SK-N-SH (cell line): ENCODE results near the gene SCAPER. TPM values are rescaled to one million over a fixed set of nuclear protein-coding genes. Genes with fewer than 3 reads are reported as not detected.

Source experiments
- CTCF ChIA-PET: fragments of 300-600, 350-600 bp; formaldehyde crosslinking; extraction: SDS; loops from one replicate; lab custom pipeline; 2021; lab: Yijun Ruan, JAX
- POLR2A ChIA-PET: fragments of 350-600 bp; sonication (Branson Sonifier 250); formaldehyde crosslinking; extraction: SDS; loops from one replicate; lab custom pipeline; 2020; ENCODE audit warnings: antibody characterized with exemption, inconsistent platforms; lab: Yijun Ruan, JAX
- DNase-seq: peaks from one replicate; pipeline ENCODE4 v3.0.0; 2012
- H2AFZ ChIP-seq: fragments of 200-600 bp; sonication (generic); 2 replicates; pipeline ENCODE4 v1.8.1; 2016; ENCODE audit warnings: antibody characterized with exemption, mild to moderate bottlenecking, low read depth
- H3F3A ChIP-seq: fragments of 200-600 bp; sonication (generic); replicated peaks from 2 replicates; pipeline ENCODE3; 2016; ENCODE audit warnings: antibody characterized with exemption, mild to moderate bottlenecking; ENCODE audit not compliant: insufficient read depth
- H3K27ac ChIP-seq, 2 experiments: fragments of 200-500 bp in 1 of 2; fragments of 200-600 bp in 1 of 2; sonication (Bioruptor generic) in 1 of 2; sonication (generic), shearing (Covaris generic) in 1 of 2; 2 replicates each; pipeline versions ENCODE4 v1.5.1 to v1.6.1; 2014 to 2016; ENCODE audit warnings: low read depth in 2 of 2, inconsistent platforms in 1 of 2, low read length in 1 of 2, mild to moderate bottlenecking in 1 of 2, mixed read lengths in 1 of 2
- H3K27me3 ChIP-seq: fragments of 200-600 bp; sonication (generic), shearing (Covaris generic); 2 replicates; pipeline ENCODE4 v1.6.1; 2016; ENCODE audit warnings: mixed run types; ENCODE audit not compliant: insufficient read depth
- H3K36me3 ChIP-seq, 2 experiments: fragments of 200-500 bp in 1 of 2; fragments of 200-600 bp in 1 of 2; sonication (Bioruptor generic) in 1 of 2; sonication (generic) in 1 of 2; replicated peaks in 1 of 2; 2 replicates each; pipeline versions ENCODE3 to v1.5.1; 2014 to 2016; ENCODE audit warnings: low read length in 1 of 2, mild to moderate bottlenecking in 1 of 2; ENCODE audit not compliant: insufficient read depth in 2 of 2, control insufficient read depth in 1 of 2
- H3K4me1 ChIP-seq, 2 experiments: fragments of 200-500 bp in 1 of 2; fragments of 200-600 bp in 1 of 2; sonication (Bioruptor generic) in 1 of 2; sonication (generic), shearing (Covaris generic) in 1 of 2; 2 replicates each; pipeline versions ENCODE4 v1.5.1 to v1.6.1; 2014 to 2016; ENCODE audit warnings: low read depth in 1 of 2, low read length in 1 of 2, mixed run types in 1 of 2; ENCODE audit not compliant: insufficient read depth in 2 of 2, control insufficient read depth in 1 of 2
- H3K4me2 ChIP-seq: fragments of 200-600 bp; sonication (generic), shearing (Covaris generic); 2 replicates; pipeline ENCODE4 v1.6.1; 2017; ENCODE audit warnings: mixed run types
- H3K4me3 ChIP-seq, 2 experiments: fragments of 200-500 bp in 1 of 2; fragments of 200-600 bp in 1 of 2; sonication (Bioruptor generic) in 1 of 2; sonication (generic), shearing (Covaris generic) in 1 of 2; 2 replicates each; pipeline versions ENCODE4 v1.5.1 to v1.8.1; 2014 to 2016; ENCODE audit warnings: low read depth in 2 of 2, inconsistent platforms in 1 of 2, low read length in 1 of 2, mild to moderate bottlenecking in 1 of 2, mixed read lengths in 1 of 2, moderate library complexity in 1 of 2
- H3K79me2 ChIP-seq: fragments of 200-600 bp; sonication (generic); 2 replicates; pipeline ENCODE4 v1.8.1; 2017; ENCODE audit warnings: mild to moderate bottlenecking; ENCODE audit not compliant: insufficient read depth
- H3K9ac ChIP-seq: fragments of 200-600 bp; sonication (generic); 2 replicates; pipeline ENCODE4 v1.6.1; 2017; ENCODE audit warnings: mixed run types
- H3K9me2 ChIP-seq: fragments of 200-600 bp; sonication (generic); 2 replicates; pipeline ENCODE4 v1.6.1; 2017; ENCODE audit warnings: mixed run types
- H3K9me3 ChIP-seq: fragments of 200-600 bp; sonication (generic); 2 replicates; pipeline ENCODE4 v1.6.1; 2017; ENCODE audit warnings: mixed run types, mild to moderate bottlenecking, moderate library complexity
- H4K20me1 ChIP-seq: fragments of 200-600 bp; sonication (generic); 2 replicates; pipeline ENCODE4 v1.6.1; 2017; ENCODE audit warnings: mild to moderate bottlenecking, mixed run types; ENCODE audit not compliant: insufficient read depth
- FOSL2 ChIP-seq: IDR thresholded peaks from 2 replicates; pipeline ENCODE4 v1.4.0; 2012; ENCODE audit warnings: low read depth, mild to moderate bottlenecking, moderate library complexity, borderline replicate concordance
- FOXJ3 ChIP-seq: sonication (generic); formaldehyde crosslinking; IDR thresholded peaks from 2 replicates; pipeline ENCODE4 v1.5.1; 2020; ENCODE audit warnings: mild to moderate bottlenecking, missing genetic modification reagents
- GABPA ChIP-seq: IDR thresholded peaks from 2 replicates; pipeline ENCODE4 v1.4.0; 2012; ENCODE audit warnings: low read depth, mild to moderate bottlenecking
- MAX ChIP-seq: IDR thresholded peaks from 2 replicates; pipeline ENCODE4 v1.4.0; 2012; ENCODE audit warnings: low read depth
- MXI1 ChIP-seq: IDR thresholded peaks from 2 replicates; pipeline ENCODE4 v1.6.1; 2012; ENCODE audit warnings: mild to moderate bottlenecking, low read depth, low read length, improper control_type of control experiment
- NFIC ChIP-seq: IDR thresholded peaks from 2 replicates; pipeline ENCODE4 v1.4.0; 2012; ENCODE audit warnings: borderline replicate concordance
- POLR2AphosphoS5 ChIP-seq: IDR thresholded peaks from 2 replicates; pipeline ENCODE4 v1.6.1; 2012; ENCODE audit warnings: low read depth, low read length
- TAF1 ChIP-seq: IDR thresholded peaks from 2 replicates; pipeline ENCODE4 v1.6.1; 2012; ENCODE audit warnings: low read depth, mild to moderate bottlenecking, low read length, moderate library complexity, borderline replicate concordance
- TCF12 ChIP-seq: IDR thresholded peaks from 2 replicates; pipeline ENCODE4 v1.4.0; 2012
- WGBS: methylation state at CpG from one replicate; pipeline ENCODE4 v1.1.6; 2017; ENCODE audit warnings: low lambda C conversion rate; 5-methylcytosine and 5-hydroxymethylcytosine counted together
- polyA plus RNA-seq, 3 experiments: library from polyadenylated mRNA; depleted of rRNA; stranded (reverse); fragments of >200 nt; gene quantifications; 2 replicates each; pipeline ENCODE4 v1.2.3, GENCODE V29; 2012
- TF ChIP-seq, protein P1 (sequence below): IDR thresholded peaks from 2 replicates; pipeline ENCODE4 v1.4.0; 2012; ENCODE audit warnings: low read depth, borderline replicate concordance
- TF ChIP-seq, protein P2 (sequence below): IDR thresholded peaks from 2 replicates; pipeline ENCODE4 v1.6.1; 2012; ENCODE audit warnings: mild to moderate bottlenecking, low read depth, low read length, moderate library complexity
- TF ChIP-seq, protein P3 (sequence below): fragments of 150-350 bp; IDR thresholded peaks from 2 replicates; pipeline ENCODE4 v1.6.1; 2016; ENCODE audit warnings: mild to moderate bottlenecking, low read depth, low read length

SCAPER gene
- polyA plus RNA-seq, 1 of the 3 experiments (the other 2 are of a cell fraction): 1.8 TPM

DNA sequence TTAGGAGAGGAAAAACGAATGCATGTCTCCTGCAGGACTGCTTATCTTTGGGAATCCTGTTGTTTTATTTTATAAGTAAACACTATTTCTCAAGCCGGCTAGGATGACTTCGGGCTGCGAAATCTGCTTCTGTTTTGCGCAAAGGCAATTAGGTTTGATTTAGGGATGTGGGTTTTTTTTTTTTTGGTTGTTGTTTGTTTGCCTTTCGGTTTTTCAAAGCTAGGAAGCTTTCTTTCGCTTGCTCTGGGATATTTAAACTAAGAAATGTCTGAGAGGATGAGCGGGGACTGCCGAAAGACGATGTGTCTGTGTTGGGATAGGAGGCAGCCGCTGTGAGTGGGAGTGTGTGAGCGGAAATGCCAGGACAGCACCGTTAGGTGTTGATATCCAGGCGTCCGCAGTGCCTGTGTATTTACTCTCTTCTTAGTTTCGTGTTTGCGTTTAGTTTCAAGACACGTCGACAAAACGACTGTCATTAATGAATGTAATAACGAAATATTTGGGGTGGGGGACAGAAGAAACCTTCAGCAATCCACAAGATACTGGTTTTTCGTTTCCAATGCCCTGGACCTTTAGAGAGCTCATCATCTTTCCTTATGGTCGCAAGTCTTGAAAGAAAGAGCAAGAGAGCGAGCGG lies 568.0 kb downstream of the SCAPER start:
- Histone ChIP-seq H3K9ac (peak overlapping the region; percentile 62), H3K9me3 (no peaks in the 10 kb centered on the region), H2AFZ (peak overlapping the region; percentile 89), H3K4me3 (peak overlapping the region; percentile 54 to 74), H3K27ac (peak overlapping the region; percentile 56 to 71), H3K27me3 (no peaks in the 10 kb centered on the region), H3K79me2 (peaks cover 22% of the 10 kb centered on the region), H3K4me1 (peaks cover 4 to 26% of the 10 kb centered on the region in 2 experiments; a peak in 2 of 4 replicates), H3K4me2 (peak overlapping the region; percentile 91), H3F3A (peaks cover 8% of the 10 kb centered on the region), H3K9me2 (no peaks in the 10 kb centered on the region), H3K36me3 (peaks cover 0 to 16% of the 10 kb centered on the region in 2 experiments), H4K20me1 (0 out of 2 replicates have a peak, but pooled peaks cover 4% of the 10 kb centered on the region)
- 13% methylated on average over 24 of the region's 25 CpGs for WGBS
- TF ChIP-seq NFIC (no peak), TCF12 (no peak), MXI1 (no peak; the same call in 1 of the 2 replicates), FOSL2 (no peak), GABPA (no peak), POLR2AphosphoS5 (no peak), FOXJ3 (CRISPR knock-in tag) (no peak), TAF1 (no peak), MAX (no peak)
- TF ChIP-seq, protein P1, sequence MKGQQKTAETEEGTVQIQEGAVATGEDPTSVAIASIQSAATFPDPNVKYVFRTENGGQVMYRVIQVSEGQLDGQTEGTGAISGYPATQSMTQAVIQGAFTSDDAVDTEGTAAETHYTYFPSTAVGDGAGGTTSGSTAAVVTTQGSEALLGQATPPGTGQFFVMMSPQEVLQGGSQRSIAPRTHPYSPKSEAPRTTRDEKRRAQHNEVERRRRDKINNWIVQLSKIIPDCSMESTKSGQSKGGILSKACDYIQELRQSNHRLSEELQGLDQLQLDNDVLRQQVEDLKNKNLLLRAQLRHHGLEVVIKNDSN: no peak
- TF ChIP-seq, protein P2, sequence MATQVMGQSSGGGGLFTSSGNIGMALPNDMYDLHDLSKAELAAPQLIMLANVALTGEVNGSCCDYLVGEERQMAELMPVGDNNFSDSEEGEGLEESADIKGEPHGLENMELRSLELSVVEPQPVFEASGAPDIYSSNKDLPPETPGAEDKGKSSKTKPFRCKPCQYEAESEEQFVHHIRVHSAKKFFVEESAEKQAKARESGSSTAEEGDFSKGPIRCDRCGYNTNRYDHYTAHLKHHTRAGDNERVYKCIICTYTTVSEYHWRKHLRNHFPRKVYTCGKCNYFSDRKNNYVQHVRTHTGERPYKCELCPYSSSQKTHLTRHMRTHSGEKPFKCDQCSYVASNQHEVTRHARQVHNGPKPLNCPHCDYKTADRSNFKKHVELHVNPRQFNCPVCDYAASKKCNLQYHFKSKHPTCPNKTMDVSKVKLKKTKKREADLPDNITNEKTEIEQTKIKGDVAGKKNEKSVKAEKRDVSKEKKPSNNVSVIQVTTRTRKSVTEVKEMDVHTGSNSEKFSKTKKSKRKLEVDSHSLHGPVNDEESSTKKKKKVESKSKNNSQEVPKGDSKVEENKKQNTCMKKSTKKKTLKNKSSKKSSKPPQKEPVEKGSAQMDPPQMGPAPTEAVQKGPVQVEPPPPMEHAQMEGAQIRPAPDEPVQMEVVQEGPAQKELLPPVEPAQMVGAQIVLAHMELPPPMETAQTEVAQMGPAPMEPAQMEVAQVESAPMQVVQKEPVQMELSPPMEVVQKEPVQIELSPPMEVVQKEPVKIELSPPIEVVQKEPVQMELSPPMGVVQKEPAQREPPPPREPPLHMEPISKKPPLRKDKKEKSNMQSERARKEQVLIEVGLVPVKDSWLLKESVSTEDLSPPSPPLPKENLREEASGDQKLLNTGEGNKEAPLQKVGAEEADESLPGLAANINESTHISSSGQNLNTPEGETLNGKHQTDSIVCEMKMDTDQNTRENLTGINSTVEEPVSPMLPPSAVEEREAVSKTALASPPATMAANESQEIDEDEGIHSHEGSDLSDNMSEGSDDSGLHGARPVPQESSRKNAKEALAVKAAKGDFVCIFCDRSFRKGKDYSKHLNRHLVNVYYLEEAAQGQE: no peak
- TF ChIP-seq, protein P3, sequence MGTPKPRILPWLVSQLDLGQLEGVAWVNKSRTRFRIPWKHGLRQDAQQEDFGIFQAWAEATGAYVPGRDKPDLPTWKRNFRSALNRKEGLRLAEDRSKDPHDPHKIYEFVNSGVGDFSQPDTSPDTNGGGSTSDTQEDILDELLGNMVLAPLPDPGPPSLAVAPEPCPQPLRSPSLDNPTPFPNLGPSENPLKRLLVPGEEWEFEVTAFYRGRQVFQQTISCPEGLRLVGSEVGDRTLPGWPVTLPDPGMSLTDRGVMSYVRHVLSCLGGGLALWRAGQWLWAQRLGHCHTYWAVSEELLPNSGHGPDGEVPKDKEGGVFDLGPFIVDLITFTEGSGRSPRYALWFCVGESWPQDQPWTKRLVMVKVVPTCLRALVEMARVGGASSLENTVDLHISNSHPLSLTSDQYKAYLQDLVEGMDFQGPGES: no peak
- ChIA-PET CTCF (interaction anchor here (1.2 to 4.5 kb wide), 2 partner anchors 141 to 146 kb away, joined by 4 to 29 read pairs; no protein-coding TSS in a partner anchor), POLR2A (interaction anchor here (0.6 to 1.5 kb wide), 2 partner anchors 31 to 182 kb away, joined by 3 to 4 read pairs; no protein-coding TSS in a partner anchor)
- DNase-seq: peak; percentile 67
